SHP77 treated with DMSO at 0.1 percent for 48 hours (cell line): ENCODE data around the gene UAP1L1.
"Not testable (repeated sequence)": the region's sequence is repeated elsewhere in the genome, so short reads cannot be mapped to it uniquely, and the experiment has no call there.

Source experiments
- DNase-seq: peaks from one replicate; lab custom pipeline; 2025; lab: John Stamatoyannopoulos, UW

Gene UAP1L1

GRCh38 chr9:137114613-137115393 lies 37.5 kb downstream of the UAP1L1 start, which contains the start of gene DPP7:
TSS of gene DPP7 (minus strand) at chr9:137114733. CDS start at chr9:137114713, 20 bp downstream.
- DNase-seq: no peak

GRCh38 chr9:137115394-137116026 lies 38.2 kb downstream of the UAP1L1 start:
- DNase-seq: no peak

GRCh38 chr9:137116027-137116507 lies 38.8 kb downstream of the UAP1L1 start:
- no peak for DNase-seq

- no peak for DNase-seq
Observed at GRCh38 chr9:137116728-137117127, 39.4 kb downstream of the UAP1L1 start.

- no peak for DNase-seq
Observed at GRCh38 chr9:137117269-137117731, 40.0 kb downstream of the UAP1L1 start.

- not testable (repeated sequence) for DNase-seq
Observed at GRCh38 chr9:137118092-137118603, 40.8 kb downstream of the UAP1L1 start.

- DNase-seq: not testable (repeated sequence)
Observed at GRCh38 chr9:137121927-137122795, 44.8 kb downstream of the UAP1L1 start.

- not testable (repeated sequence) for DNase-seq
Observed at GRCh38 chr9:137122796-137123467, 45.6 kb downstream of the UAP1L1 start.

GRCh38 chr9:137123468-137123837 lies 46.1 kb downstream of the UAP1L1 start:
- no peak for DNase-seq

GRCh38 chr9:137123952-137124462 lies 46.7 kb downstream of the UAP1L1 start:
- DNase-seq: not testable (repeated sequence)

GRCh38 chr9:137126786-137127185 lies 49.5 kb downstream of the UAP1L1 start:
- DNase-seq: no peak

- DNase-seq: no peak
Observed at GRCh38 chr9:137127301-137128157, 50.2 kb downstream of the UAP1L1 start.

- no peak for DNase-seq
Observed at GRCh38 chr9:137128158-137128861, 51.0 kb downstream of the UAP1L1 start.

GRCh38 chr9:137128862-137129455 lies 51.6 kb downstream of the UAP1L1 start:
- no peak for DNase-seq

- peak; percentile 86 for DNase-seq
Observed at GRCh38 chr9:137129456-137130175, 52.3 kb downstream of the UAP1L1 start.

GRCh38 chr9:137130176-137130755 lies 52.9 kb downstream of the UAP1L1 start:
- DNase-seq: no peak
